ENCODE measurements around the gene PARD6G.
"Not testable (repeated sequence)": the region's sequence is repeated elsewhere in the genome, so short reads cannot be mapped to it uniquely, and the experiment has no call there.

PARD6G gene

GRCh38 chr18:80219488-80219887 lies 27.8 kb downstream of the PARD6G start:
- H3K4me3 ChIP-seq (ENCODE audit: low read length) = not testable (repeated sequence)

GRCh38 chr18:80218341-80219227 lies 28.7 kb downstream of the PARD6G start:
- DNase-seq (ENCODE audit: low read depth, low spot score) = no peak
- no peak overlapping the region for H3K4me3 ChIP-seq (ENCODE audit: low read length)

More at GRCh38 chr18:80219488-80219887, 27.8 kb downstream of the PARD6G start:
- not testable (repeated sequence) for DNase-seq (ENCODE audit: low read depth, low spot score)

GRCh38 chr18:80213182-80213581 lies 34.1 kb downstream of the PARD6G start:
- no peak overlapping the region for H3K4me3 ChIP-seq (ENCODE audit: low read length)
- peak; percentile 34 for DNase-seq (ENCODE audit: low read depth, low spot score)

- DNase-seq (ENCODE audit: low read depth, low spot score) = no peak
- H3K4me3 ChIP-seq (ENCODE audit: low read length) = no peak overlapping the region
Observed at GRCh38 chr18:80210312-80211083, 36.8 kb downstream of the PARD6G start.

- DNase-seq (ENCODE audit: low read depth, low spot score) = no peak
- no peak overlapping the region for H3K4me3 ChIP-seq (ENCODE audit: low read length)
Observed at GRCh38 chr18:80208620-80209019, 38.7 kb downstream of the PARD6G start.

GRCh38 chr18:80205294-80205693 lies 42.0 kb downstream of the PARD6G start:
- H3K4me3 ChIP-seq (ENCODE audit: low read length) = no peak overlapping the region
- DNase-seq (ENCODE audit: low read depth, low spot score) = no peak

GRCh38 chr18:80204142-80204541 lies 43.2 kb downstream of the PARD6G start:
- no peak for DNase-seq (ENCODE audit: low read depth, low spot score)
- H3K4me3 ChIP-seq (ENCODE audit: low read length) = no peak overlapping the region

- H3K4me3 ChIP-seq (ENCODE audit: low read length) = no peak overlapping the region
- no peak for DNase-seq (ENCODE audit: low read depth, low spot score)
Observed at GRCh38 chr18:80203249-80203648, 44.1 kb downstream of the PARD6G start.

- no peak overlapping the region for H3K4me3 ChIP-seq (ENCODE audit: low read length)
- no peak for DNase-seq (ENCODE audit: low read depth, low spot score)
Observed at GRCh38 chr18:80202264-80202998, 44.9 kb downstream of the PARD6G start.

- DNase-seq (ENCODE audit: low read depth, low spot score) = no peak
- no peak overlapping the region for H3K4me3 ChIP-seq (ENCODE audit: low read length)
Observed at GRCh38 chr18:80201739-80202138, 45.6 kb downstream of the PARD6G start.

GRCh38 chr18:80200932-80201672 lies 46.2 kb downstream of the PARD6G start:
- no peak for DNase-seq (ENCODE audit: low read depth, low spot score)
- no peak overlapping the region for H3K4me3 ChIP-seq (ENCODE audit: low read length)

- H3K4me3 ChIP-seq (ENCODE audit: low read length) = no peak overlapping the region
Observed at GRCh38 chr18:80200171-80200931, 47.0 kb downstream of the PARD6G start.

GRCh38 chr18:80198994-80199748 lies 48.1 kb downstream of the PARD6G start:
- DNase-seq (ENCODE audit: low read depth, low spot score) = no peak
- H3K4me3 ChIP-seq (ENCODE audit: low read length) = no peak overlapping the region

More at GRCh38 chr18:80200171-80200931, 47.0 kb downstream of the PARD6G start:
- DNase-seq (ENCODE audit: low read depth, low spot score) = no peak

GRCh38 chr18:80198391-80198790 lies 48.9 kb downstream of the PARD6G start:
- no peak overlapping the region for H3K4me3 ChIP-seq (ENCODE audit: low read length)
- no peak for DNase-seq (ENCODE audit: low read depth, low spot score)

- H3K4me3 ChIP-seq (ENCODE audit: low read length) = no peak overlapping the region
- DNase-seq (ENCODE audit: low read depth, low spot score) = no peak
Observed at GRCh38 chr18:80197528-80197927, 49.8 kb downstream of the PARD6G start.

- no peak for DNase-seq (ENCODE audit: low read depth, low spot score)
- no peak overlapping the region for H3K4me3 ChIP-seq (ENCODE audit: low read length)
Observed at GRCh38 chr18:80196528-80197320, 50.6 kb downstream of the PARD6G start.

Measured in Jurkat, Clone E6-1 (cell line).